HEK293T (cell line): ENCODE data around the gene ABCC5.

ENCODE experiments used
- ARNT ChIP-seq: fragments of 450-650 bp; IDR thresholded peaks from 2 replicates; pipeline ENCODE4 v1.6.1; 2017; ENCODE audit warnings: mild to moderate bottlenecking
- BHLHE40 ChIP-seq: fragments of 450-650 bp; IDR thresholded peaks from 2 replicates; pipeline ENCODE4 v1.6.1; 2016; ENCODE audit warnings: mild to moderate bottlenecking, moderate library complexity, borderline replicate concordance
- CTBP1 ChIP-seq: fragments of 450-650 bp; IDR thresholded peaks from 2 replicates; pipeline ENCODE4 v1.6.1; 2016; ENCODE audit warnings: borderline replicate concordance
- ELF4 ChIP-seq: fragments of 450-650 bp; IDR thresholded peaks from 2 replicates; pipeline ENCODE4 v1.6.1; 2017; ENCODE audit warnings: antibody characterized with exemption
- FOXK2 ChIP-seq: fragments of 450-650 bp; IDR thresholded peaks from 2 replicates; pipeline ENCODE4 v1.6.1; 2016; ENCODE audit warnings: mild to moderate bottlenecking
- FOXM1 ChIP-seq: fragments of 450-650 bp; IDR thresholded peaks from 2 replicates; pipeline ENCODE4 v1.6.1; 2017; ENCODE audit warnings: mild to moderate bottlenecking, borderline replicate concordance
- HDGF ChIP-seq: fragments of 450-650 bp; IDR thresholded peaks from 2 replicates; pipeline ENCODE4 v1.6.1; 2017; ENCODE audit warnings: antibody characterized with exemption, borderline replicate concordance
- NFRKB ChIP-seq: fragments of 450-650 bp; IDR thresholded peaks from 2 replicates; pipeline ENCODE4 v1.6.1; 2016; ENCODE audit warnings: mild to moderate bottlenecking, moderate library complexity
- PKNOX1 ChIP-seq: fragments of 450-650 bp; IDR thresholded peaks from 2 replicates; pipeline ENCODE4 v1.6.1; 2016
- SP1 ChIP-seq: fragments of 450-650 bp; IDR thresholded peaks from 2 replicates; pipeline ENCODE4 v1.6.1; 2017
- SUZ12 ChIP-seq: fragments of 450-650 bp; IDR thresholded peaks from 2 replicates; pipeline ENCODE4 v1.6.1; 2016; ENCODE audit warnings: mild to moderate bottlenecking
- TARDBP ChIP-seq: fragments of 450-650 bp; IDR thresholded peaks from 2 replicates; pipeline ENCODE4 v1.6.1; 2016
- ZNF384 ChIP-seq: fragments of 450-650 bp; IDR thresholded peaks from 2 replicates; pipeline ENCODE4 v1.6.1; 2016

DNA sequence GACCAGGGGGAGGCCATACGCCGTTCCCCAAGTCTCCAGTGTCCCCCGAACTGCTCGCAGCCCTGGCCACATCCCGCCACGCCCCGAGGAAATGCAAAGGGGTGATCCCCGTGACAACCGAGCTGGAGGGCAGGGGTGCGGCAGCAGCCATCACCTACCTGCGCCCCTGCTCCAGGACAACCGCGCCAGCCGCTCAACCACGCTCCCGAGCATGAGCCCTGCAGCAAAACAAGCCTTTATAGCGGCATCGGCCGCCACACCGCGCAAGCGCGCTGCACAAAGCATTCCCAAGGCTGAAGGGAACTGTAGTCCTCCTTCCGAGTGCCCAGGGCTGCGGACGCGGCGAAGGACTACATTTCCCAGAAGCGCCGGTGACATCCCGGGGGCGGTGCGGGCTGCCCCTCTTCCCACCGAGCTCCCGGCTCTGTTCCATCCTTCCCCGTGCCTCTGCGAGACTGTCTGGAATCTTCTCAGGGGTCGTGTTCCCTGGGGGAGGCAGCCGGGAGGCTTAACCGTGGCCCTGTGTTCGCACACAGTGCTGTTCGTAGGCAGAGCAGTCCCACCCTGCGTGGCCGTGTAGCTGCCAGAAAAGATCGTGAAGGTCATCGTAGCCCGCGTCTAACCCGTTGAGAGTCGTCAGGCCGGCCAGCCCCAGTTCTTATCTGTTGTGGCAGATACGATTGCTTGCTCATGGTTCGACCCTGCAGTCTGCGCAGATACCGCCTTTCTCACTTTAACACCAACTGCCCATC lies at the start of gene ABCC5:
- TF ChIP-seq CTBP1 (no peak), SUZ12 (no peak), ARNT (no peak), PKNOX1 (no peak), HDGF (no peak), BHLHE40 (no peak), FOXK2 (no peak), SP1 (no peak), NFRKB (no peak), FOXM1 (no peak), ELF4 (0 out of 2 replicates have a peak, but pooled peaks have one; percentile 15), TARDBP (no peak), ZNF384 (no peak)
